Brain microvascular endothelial cell (primary cell): ENCODE data around the gene WDFY4.

ENCODE experiments used
- DNase-seq: peaks from one replicate; pipeline ENCODE4 v3.0.0-alpha.2; 2020
- H3K27ac ChIP-seq: fragments of 250-450 bp; sonication (Bioruptor Pico); 2 replicates; pipeline ENCODE4 v1.5.1; 2020; ENCODE audit warnings: mild to moderate bottlenecking, moderate library complexity
- H3K27me3 ChIP-seq: fragments of 250-450 bp; sonication (Bioruptor Pico); replicated peaks from 2 replicates; pipeline ENCODE4 v1.5.1; 2020; ENCODE audit warnings: mild to moderate bottlenecking
- H3K36me3 ChIP-seq: fragments of 250-450 bp; sonication (Bioruptor Pico); replicated peaks from 2 replicates; pipeline ENCODE4 v1.5.1; 2020; ENCODE audit warnings: mild to moderate bottlenecking
- H3K4me3 ChIP-seq: 2 replicates; pipeline ENCODE4 v1.5.1; 2011; ENCODE audit warnings: low read depth, mild to moderate bottlenecking, control low read depth, low read length, moderate library complexity
- CTCF ChIP-seq: IDR thresholded peaks from 2 replicates; pipeline ENCODE4 v1.5.1; 2011; ENCODE audit warnings: low read depth, mild to moderate bottlenecking, moderate library complexity, low read length, control low read depth, inconsistent platforms; ENCODE audit errors: missing control alignments
- in situ Hi-C: cut with HindIII; loops from 2 replicates; pipeline ENCODE4 v1.10.0; 2017; ENCODE audit warnings: low sequenced_read_pairs, low pct_ligation_motif_present

WDFY4 gene

GRCh38 chr10:48791267-48791928 is 106.7 kb downstream of the WDFY4 start:
- no peak overlapping the region for H3K27ac ChIP-seq
- H3K27me3 ChIP-seq = no peaks in the 10 kb centered on the region
- no peaks in the 10 kb centered on the region for H3K36me3 ChIP-seq
- TF ChIP-seq CTCF = no peak
- H3K4me3 ChIP-seq = no peak overlapping the region
- in situ Hi-C loops = no loop called here
- DNase-seq = no peak

GRCh38 chr10:48792121-48792520 is 107.4 kb downstream of the WDFY4 start:
- no peaks in the 10 kb centered on the region for H3K36me3 ChIP-seq
- DNase-seq = no peak
- in situ Hi-C loops = no loop called here
- H3K27me3 ChIP-seq = no peaks in the 10 kb centered on the region
- no peak for TF ChIP-seq CTCF
- H3K27ac ChIP-seq = no peak overlapping the region
- H3K4me3 ChIP-seq = no peak overlapping the region

GRCh38 chr10:48792687-48793096 is 108.0 kb downstream of the WDFY4 start:
- Histone ChIP-seq H3K27ac (no peak overlapping the region), H3K27me3 (no peaks in the 10 kb centered on the region), H3K4me3 (no peak overlapping the region), H3K36me3 (no peaks in the 10 kb centered on the region)
- TF ChIP-seq CTCF = no peak
- in situ Hi-C loops = no loop called here
- DNase-seq = peak; percentile 57

- in situ Hi-C loops = no loop called here
- no peak for DNase-seq
- H3K27ac ChIP-seq = no peak overlapping the region
- H3K27me3 ChIP-seq = no peaks in the 10 kb centered on the region
- H3K36me3 ChIP-seq = no peaks in the 10 kb centered on the region
- H3K4me3 ChIP-seq = no peak overlapping the region
- TF ChIP-seq CTCF = no peak
Observed at GRCh38 chr10:48794074-48794473, 109.4 kb downstream of the WDFY4 start.

- no peak overlapping the region for H3K4me3 ChIP-seq
- TF ChIP-seq CTCF = no peak
- DNase-seq = no peak
- no peaks in the 10 kb centered on the region for H3K27me3 ChIP-seq
- no peaks in the 10 kb centered on the region for H3K36me3 ChIP-seq
- in situ Hi-C loops = no loop called here
- H3K27ac ChIP-seq = no peak overlapping the region
Observed at GRCh38 chr10:48796713-48797245, 112.1 kb downstream of the WDFY4 start.

GRCh38 chr10:48797830-48798229 is 113.2 kb downstream of the WDFY4 start:
- in situ Hi-C loops = no loop called here
- no peaks in the 10 kb centered on the region for H3K27me3 ChIP-seq

More at GRCh38 chr10:48797830-48798229, 113.2 kb downstream of the WDFY4 start:
- no peak for DNase-seq
- H3K27ac ChIP-seq = no peak overlapping the region
- TF ChIP-seq CTCF = no peak
- no peaks in the 10 kb centered on the region for H3K36me3 ChIP-seq
- no peak overlapping the region for H3K4me3 ChIP-seq
